Subcutaneous abdominal adipose tissue (tissue), 5 donors: Measurements from ENCODE around the gene GGT6.

Experiments
- H3K27ac ChIP-seq: one replicate; pipeline ENCODE4 v1.7.0; 2013; ENCODE audit warnings: low read depth, mild to moderate bottlenecking, inconsistent platforms, low read length, moderate library complexity
- H3K27me3 ChIP-seq, 5 donors: one replicate each; pipeline ENCODE4 v1.7.0; 2013; ENCODE audit warnings: low read length in 5 of 5, inconsistent platforms in 1 of 5; ENCODE audit not compliant: control insufficient read depth in 5 of 5, insufficient read depth in 4 of 5
- H3K36me3 ChIP-seq, 5 donors: one replicate each; pipeline ENCODE4 v1.7.0; 2013; ENCODE audit warnings: low read length in 5 of 5; ENCODE audit not compliant: control insufficient read depth in 5 of 5, insufficient read depth in 5 of 5
- H3K4me1 ChIP-seq, 5 donors: one replicate each; pipeline ENCODE4 v1.7.0; 2013; ENCODE audit warnings: low read length in 5 of 5, mild to moderate bottlenecking in 3 of 5, moderate library complexity in 1 of 5; ENCODE audit not compliant: control insufficient read depth in 5 of 5, insufficient read depth in 5 of 5
- H3K4me3 ChIP-seq, 5 donors: one replicate each; pipeline ENCODE4 v1.7.0; 2013; ENCODE audit warnings: low read length in 5 of 5, low read depth in 1 of 5
- H3K9ac ChIP-seq, 5 donors: one replicate each; pipeline ENCODE4 v1.7.0; 2013; ENCODE audit warnings: low read length in 5 of 5, mild to moderate bottlenecking in 4 of 5, moderate library complexity in 3 of 5
- H3K9me3 ChIP-seq, 5 donors: one replicate each; pipeline ENCODE4 v1.7.0; 2013; ENCODE audit warnings: low read length in 5 of 5; ENCODE audit not compliant: control insufficient read depth in 5 of 5
- donor health status: healthy.
- donor health status: healthy.
- donor health status: healthy.
- donor health status: healthy.
- donor health status: healthy.

The GGT6 gene

DNA sequence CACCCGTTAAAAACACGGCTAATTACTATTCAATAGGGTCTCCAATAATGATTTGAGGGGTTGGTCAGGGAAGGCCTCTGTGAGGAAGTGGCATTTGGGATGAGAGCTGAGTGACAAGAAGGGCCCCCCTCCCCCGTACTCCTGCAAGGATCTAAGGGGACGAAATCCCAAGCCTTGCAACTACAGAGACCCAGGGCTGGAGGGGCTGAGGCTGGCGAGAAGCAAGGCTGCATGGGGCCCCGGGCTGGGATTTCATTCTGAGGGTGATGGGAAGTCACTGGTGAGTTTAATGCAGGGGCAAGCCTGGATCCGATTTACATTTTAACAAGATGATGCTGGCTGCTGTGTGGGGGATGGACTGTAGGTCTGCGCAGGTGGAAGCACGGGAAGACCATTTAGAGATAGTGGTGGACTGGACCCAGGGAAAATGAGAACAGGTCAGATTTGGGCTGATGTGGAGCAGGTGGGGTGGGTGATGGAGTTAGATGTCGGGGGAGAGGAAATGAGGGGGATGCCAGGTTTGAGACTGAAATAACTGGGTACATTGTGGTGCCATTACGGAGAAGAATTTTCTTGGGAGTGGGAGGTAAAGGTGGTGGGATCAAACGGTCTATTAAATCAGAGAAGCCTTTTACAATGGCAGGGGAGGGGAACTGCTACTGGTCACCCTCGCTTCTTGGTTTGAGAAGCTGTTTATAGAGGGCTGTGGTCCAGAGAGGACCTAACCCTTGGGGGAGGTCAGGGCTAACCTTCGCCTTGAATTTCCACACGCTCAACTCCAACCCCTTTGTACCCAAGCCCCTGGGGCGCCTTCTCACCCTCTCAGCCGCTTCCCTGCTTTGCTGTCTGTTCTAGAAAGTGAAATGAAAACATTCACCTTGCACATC, 4.3 kb downstream of the GGT6 start:
- no peaks in the 10 kb centered on the region for H3K9me3 ChIP-seq
- H3K9ac ChIP-seq = peak overlapping the region; percentile 48 to 81 (median 74)
- peak overlapping the region; percentile 77 for H3K27ac ChIP-seq
- H3K27me3 ChIP-seq = no peaks in the 10 kb centered on the region
- peaks cover 3 to 33% (median 23%) of the 10 kb centered on the region in 5 donors for H3K4me1 ChIP-seq
- peak overlapping the region; percentile 86 to 95 (median 89) for H3K4me3 ChIP-seq
- H3K36me3 ChIP-seq = peaks cover 0 to 27% (median 22%) of the 10 kb centered on the region in 5 donors

DNA sequence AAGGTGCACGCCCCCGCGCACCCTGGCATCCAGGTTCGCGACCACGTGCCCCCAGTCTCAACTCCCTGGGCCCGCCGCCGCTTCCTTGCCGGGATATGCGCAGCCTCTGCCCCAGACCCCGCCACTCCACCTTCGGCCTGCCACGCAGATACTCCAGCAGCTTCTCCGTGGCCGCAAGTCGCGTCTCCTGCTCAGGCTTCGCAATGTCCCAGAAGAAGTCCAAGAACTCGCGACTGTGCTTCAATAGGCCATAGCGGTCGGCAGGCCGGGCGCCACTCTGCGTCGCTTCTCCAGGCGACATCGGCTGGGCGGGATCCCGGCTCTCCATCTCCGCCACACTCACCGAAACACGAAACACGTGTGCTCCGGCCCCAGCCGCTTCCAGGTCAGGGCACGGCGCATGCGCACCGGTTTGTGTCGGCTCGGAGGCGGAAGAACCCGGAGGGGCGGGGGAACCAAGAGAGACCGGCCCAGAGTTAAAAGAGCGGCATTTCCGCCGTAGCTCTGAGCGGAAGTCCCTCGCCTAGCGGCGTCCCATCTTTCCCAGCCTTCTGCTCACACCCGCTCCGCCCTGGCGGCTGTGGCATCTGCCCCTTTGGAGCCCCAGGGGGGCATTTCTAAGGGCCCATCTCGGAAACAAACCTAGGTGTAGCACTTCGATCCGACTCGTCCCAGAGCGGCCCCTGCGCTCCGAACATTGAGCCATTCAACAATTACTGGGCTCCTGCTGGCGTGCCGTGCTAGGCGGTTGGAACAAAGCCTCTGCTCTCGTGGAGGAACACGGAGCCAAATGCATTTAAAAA, 5.2 kb downstream of the GGT6 start, which contains the start of gene MYBBP1A:
Gene MYBBP1A (minus strand): TSS at position 388 of the 803 bp plus-strand sequence. CDS start 60 bp downstream, at position 328.
- Histone ChIP-seq H3K4me1 (peaks cover 3 to 27% (median 23%) of the 10 kb centered on the region in 5 donors), H3K36me3 (peaks cover 0 to 36% (median 31%) of the 10 kb centered on the region in 5 donors), H3K9me3 (no peaks in the 10 kb centered on the region), H3K9ac (peak within 1 kb of the TSS; percentile 52 to 81 (median 74)), H3K27me3 (no peaks in the 10 kb centered on the region), H3K27ac (peak within 1 kb of the TSS; percentile 77), H3K4me3 (peak within 1 kb of the TSS; percentile 86 to 95 (median 89))

DNA sequence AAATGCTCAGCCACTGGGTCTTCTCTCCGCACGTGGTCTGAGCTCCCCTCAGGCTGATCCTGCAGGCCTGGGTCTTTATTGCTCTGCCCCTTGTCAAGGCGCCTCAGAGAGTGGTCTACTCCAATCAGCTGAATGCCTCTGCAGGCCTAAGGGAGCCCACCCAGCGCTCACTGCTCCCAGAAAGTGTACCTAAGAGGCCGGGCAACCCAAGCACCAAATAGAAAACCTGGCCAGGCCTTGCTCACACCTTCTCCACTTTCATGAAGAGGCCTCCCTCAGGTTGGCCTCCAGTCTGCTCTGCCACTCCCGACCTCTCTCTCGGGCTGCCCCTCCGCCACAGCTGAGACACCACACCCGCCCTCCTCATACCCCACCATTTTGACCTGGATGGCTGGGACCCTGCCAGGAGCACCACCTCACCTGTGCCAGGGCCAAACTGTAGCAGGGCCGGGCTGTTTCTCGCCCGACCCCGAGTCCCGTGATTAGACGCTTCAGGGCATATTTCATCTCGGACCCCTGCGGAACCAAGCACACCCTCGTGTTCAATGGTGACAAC, 5.9 kb downstream of the GGT6 start:
- Histone ChIP-seq H3K36me3 (peaks cover 0 to 42% (median 38%) of the 10 kb centered on the region in 5 donors), H3K9ac (peak overlapping the region in 4 of 5 donors; percentile 52 to 81 (median 74)), H3K27ac (peak overlapping the region; percentile 77), H3K9me3 (no peaks in the 10 kb centered on the region), H3K27me3 (no peaks in the 10 kb centered on the region), H3K4me1 (peaks cover 3 to 27% (median 23%) of the 10 kb centered on the region in 5 donors), H3K4me3 (peak overlapping the region; percentile 61 to 95 (median 87))

DNA sequence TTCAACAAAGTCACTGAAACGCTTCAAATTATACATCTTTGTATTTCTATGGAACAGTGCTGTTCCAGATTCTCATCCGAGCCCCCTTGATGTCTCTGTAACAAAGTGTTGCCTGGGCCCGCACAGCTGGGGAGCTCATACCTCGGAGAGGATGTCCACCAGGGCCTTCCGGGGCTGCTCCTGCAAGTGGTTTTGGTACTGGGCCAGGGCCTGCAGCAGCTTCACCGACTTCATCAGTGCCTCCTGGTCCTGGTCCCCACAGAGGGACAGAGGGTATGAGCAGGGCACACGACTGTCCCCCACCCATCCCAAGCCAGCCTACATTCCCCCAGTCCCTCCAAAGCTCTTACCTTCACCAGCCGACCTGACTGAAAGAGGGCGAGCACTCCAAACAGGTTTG, 6.7 kb downstream of the GGT6 start:
- no peaks in the 10 kb centered on the region for H3K9me3 ChIP-seq
- no peak overlapping the region for H3K4me3 ChIP-seq
- H3K36me3 ChIP-seq = peaks cover 0 to 51% (median 47%) of the 10 kb centered on the region in 5 donors
- peaks cover 3 to 27% (median 23%) of the 10 kb centered on the region in 5 donors for H3K4me1 ChIP-seq
- no peaks in the 10 kb centered on the region for H3K27me3 ChIP-seq
- no peak overlapping the region for H3K27ac ChIP-seq
- no peak overlapping the region for H3K9ac ChIP-seq

DNA sequence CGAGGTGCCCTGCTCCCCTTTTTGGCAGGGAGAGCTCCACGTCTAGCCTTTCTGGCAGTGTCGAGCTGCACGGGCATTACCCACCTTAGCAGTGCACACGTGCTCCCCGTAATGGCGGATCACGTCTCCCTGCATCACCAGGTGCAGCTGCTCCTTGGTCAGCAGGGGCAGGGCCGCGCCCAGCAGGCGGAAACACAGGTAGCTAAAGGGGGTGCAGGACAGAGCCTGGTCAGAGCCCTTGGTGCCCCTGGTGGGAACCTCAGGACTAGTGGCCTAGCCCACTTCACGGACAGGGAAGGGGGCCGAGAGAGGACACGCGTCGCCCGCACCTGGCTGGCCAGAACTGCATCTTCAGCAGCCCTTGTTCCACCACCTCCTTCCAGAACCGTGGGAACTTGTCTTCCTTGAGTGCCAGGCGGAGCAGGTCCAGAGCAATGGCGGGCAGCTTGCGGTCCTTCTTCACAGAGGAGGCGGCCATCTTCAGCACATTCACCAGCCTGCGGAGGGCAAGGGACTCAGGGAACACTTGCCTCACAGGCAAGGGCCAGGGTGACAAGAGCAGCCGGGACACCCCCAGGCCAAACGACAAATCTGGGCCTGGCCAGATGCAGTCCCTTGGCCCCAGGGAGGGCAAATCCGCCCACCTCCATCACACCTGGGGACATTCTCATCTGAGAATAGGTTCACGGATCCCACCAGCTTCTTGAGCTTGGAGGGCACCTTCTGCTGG, 8.4 kb downstream of the GGT6 start:
- Histone ChIP-seq H3K27me3 (no peaks in the 10 kb centered on the region), H3K9me3 (no peaks in the 10 kb centered on the region), H3K4me1 (peaks cover 3 to 27% (median 23%) of the 10 kb centered on the region in 5 donors), H3K4me3 (no peak overlapping the region), H3K27ac (no peak overlapping the region), H3K9ac (no peak overlapping the region), H3K36me3 (peaks cover 0 to 68% (median 64%) of the 10 kb centered on the region in 5 donors)

DNA sequence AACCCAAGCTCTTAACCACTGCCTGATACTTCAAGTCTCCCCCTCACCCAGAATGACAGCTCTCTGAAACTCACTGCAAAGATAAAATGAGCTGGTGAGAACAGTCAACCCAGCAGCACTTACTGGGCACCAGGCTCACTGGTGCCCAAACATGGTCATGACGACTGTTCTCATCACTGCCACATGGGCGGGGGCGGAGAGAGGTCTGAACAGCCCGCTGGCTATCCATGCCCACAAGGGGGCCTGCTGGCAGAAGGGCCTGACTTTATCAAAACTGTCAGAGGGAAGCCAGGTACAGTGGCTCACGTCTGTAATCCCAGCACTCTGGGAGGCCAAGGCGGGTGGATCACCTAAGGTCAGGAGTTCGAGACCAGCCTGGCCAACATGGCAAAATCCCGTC, 9.2 kb downstream of the GGT6 start:
- no peaks in the 10 kb centered on the region for H3K9me3 ChIP-seq
- H3K27me3 ChIP-seq = no peaks in the 10 kb centered on the region
- peaks cover 3 to 27% (median 22%) of the 10 kb centered on the region in 5 donors for H3K4me1 ChIP-seq
- H3K9ac ChIP-seq = no peak overlapping the region
- H3K4me3 ChIP-seq = no peak overlapping the region
- no peak overlapping the region for H3K27ac ChIP-seq
- H3K36me3 ChIP-seq = peaks cover 0 to 76% (median 70%) of the 10 kb centered on the region in 5 donors

DNA sequence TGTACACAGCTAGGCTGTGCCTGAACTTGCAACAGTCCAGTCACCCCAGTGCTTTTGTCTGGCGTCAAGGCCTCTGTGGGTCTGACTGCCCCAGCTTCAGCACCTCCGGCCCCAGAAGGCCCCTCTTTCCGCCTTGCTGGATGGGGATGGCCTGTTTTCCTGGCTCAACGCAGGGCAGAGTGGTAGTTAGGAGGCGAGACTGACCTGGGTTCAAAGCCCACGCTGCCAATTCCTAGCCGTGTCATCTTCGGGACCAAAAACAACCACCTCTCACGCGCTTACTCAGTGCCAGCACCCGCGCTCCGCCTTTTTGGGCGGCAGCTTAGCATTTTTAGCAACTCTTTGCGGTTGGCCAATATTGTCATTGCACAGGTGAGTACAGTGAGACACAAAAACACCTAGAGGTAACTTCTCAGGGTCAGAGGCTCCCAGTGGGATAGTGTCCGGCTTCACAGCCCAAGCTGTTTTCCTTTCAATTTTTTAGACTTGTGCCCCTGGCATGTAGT, 9.8 kb downstream of the GGT6 start:
- Histone ChIP-seq H3K9ac (no peak overlapping the region), H3K27me3 (no peaks in the 10 kb centered on the region), H3K36me3 (peaks cover 0 to 82% (median 72%) of the 10 kb centered on the region in 5 donors), H3K4me1 (peaks cover 3 to 21% (median 16%) of the 10 kb centered on the region in 5 donors), H3K9me3 (no peaks in the 10 kb centered on the region), H3K27ac (no peak overlapping the region), H3K4me3 (no peak overlapping the region)

DNA sequence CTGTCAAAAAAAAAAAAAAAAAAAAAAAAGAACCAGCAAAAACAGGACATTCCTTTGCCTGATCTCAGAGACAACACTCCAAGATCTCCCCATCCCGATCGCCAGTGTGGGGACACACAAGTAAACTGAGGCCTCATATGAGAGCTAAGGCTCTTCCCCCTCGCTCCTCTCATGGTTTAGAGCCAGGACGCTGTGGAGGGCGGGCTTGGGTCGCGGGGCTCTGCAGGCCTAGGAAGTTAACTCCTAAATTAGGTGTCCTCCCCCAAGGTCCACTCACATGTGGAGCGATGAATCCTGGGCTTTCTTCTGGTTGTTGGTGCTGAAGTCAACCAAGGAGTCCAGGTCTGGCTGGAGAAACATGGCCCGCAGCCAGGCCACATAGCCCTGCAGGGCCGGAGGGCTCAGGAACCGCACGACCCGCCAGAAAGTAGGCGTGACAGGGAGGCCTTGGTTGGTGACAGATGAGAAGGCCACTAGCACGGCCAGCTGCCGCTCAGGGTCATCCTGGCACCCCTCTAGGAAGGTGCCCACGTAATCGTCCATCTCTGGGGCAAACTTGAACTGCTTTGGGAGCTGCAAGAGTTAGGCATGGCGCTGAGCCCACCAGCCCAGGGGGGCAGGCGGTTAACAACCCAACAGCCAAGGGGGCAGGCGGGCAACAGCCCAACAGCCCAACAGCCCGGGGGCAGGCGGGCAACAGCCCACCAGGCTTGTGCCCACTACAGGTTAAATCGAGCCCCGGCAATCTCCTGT, 10.4 kb downstream of the GGT6 start:
- Histone ChIP-seq H3K36me3 (peaks cover 0 to 88% (median 79%) of the 10 kb centered on the region in 5 donors), H3K4me3 (no peak overlapping the region), H3K9ac (no peak overlapping the region), H3K9me3 (no peaks in the 10 kb centered on the region), H3K27me3 (no peaks in the 10 kb centered on the region), H3K27ac (no peak overlapping the region), H3K4me1 (peaks cover 3 to 16% (median 13%) of the 10 kb centered on the region in 5 donors)
